Left ventricle myocardium inferior (tissue), 1 donor: ENCODE measurements around the gene UBAP2. TPM values are rescaled to one million over a fixed set of nuclear protein-coding genes. Genes with fewer than 3 reads are reported as not detected.

ENCODE experiments used
- DNase-seq: peaks from one replicate; pipeline ENCODE4 v3.0.0-alpha.2; 2020
- H3K27ac ChIP-seq: fragments of 200-600 bp; replicated peaks from 2 replicates; pipeline ENCODE4 v1.8.0; 2021
- H3K27me3 ChIP-seq: fragments of 200-600 bp; 2 replicates; pipeline ENCODE4 v1.8.0; 2021; ENCODE audit warnings: low read depth
- H3K36me3 ChIP-seq: fragments of 200-600 bp; 2 replicates; pipeline ENCODE4 v1.8.0; 2021
- H3K4me1 ChIP-seq: fragments of 200-600 bp; 2 replicates; pipeline ENCODE4 v1.8.0; 2021
- H3K4me3 ChIP-seq: fragments of 200-600 bp; 2 replicates; pipeline ENCODE4 v1.8.0; 2021; ENCODE audit warnings: mild to moderate bottlenecking, moderate library complexity
- H3K9me3 ChIP-seq: fragments of 200-600 bp; replicated peaks from 2 replicates; pipeline ENCODE4 v1.8.0; 2021
- CTCF ChIP-seq: fragments of 200-600 bp; IDR thresholded peaks from 2 replicates; pipeline ENCODE4 v1.8.0; 2021; ENCODE audit warnings: antibody characterized with exemption, mild to moderate bottlenecking, borderline replicate concordance
- intact Hi-C: fragments of 100-400 bp; cut with micrococcal nuclease; formaldehyde crosslinking; loops from one replicate; pipeline ENCODE4 v1.11.0; 2022
- long read RNA-seq: library from polyadenylated mRNA; unstranded; transcript quantifications from one replicate; pipeline ENCODE4 v2.0.0, GENCODE V29; 2021
- total RNA-seq: library from RNA; stranded (reverse); fragmentation: NEBNext Ultra II Directional; extraction: Animal tissue kit (Norgen Biotek cat#: 25700); gene quantifications from one replicate; pipeline ENCODE4 v1.2.1, GENCODE V29; 2021
- donor health status: DM: no; HTN: yes; CAD: no; lungs with severe emphysema.

Gene UBAP2
- 26.4 TPM for total RNA-seq
- long read RNA-seq, full-length matches to known transcripts, result 7 of 16 reads
- long read RNA-seq, partial matches to known transcripts, result 5 of 16 reads
- long read RNA-seq, other reads (novel, unspliced or antisense), result 4 of 16 reads

GRCh38 chr9:34048727-34049629 is at the start of gene UBAP2:
TSS of gene UBAP2 (minus strand) at chr9:34048887. CDS start at chr9:34017148, 31,739 bp downstream.
- intact Hi-C loops, result no loop called here
- no peaks in the 10 kb centered on the region for H3K27me3 ChIP-seq
- no peak for TF ChIP-seq CTCF
- H3K36me3 ChIP-seq, result no peaks in the 10 kb centered on the region
- H3K4me1 ChIP-seq, result peaks cover 38% of the 10 kb centered on the region
- H3K27ac ChIP-seq, result peak within 1 kb of the TSS; percentile 96
- no peaks in the 10 kb centered on the region for H3K9me3 ChIP-seq
- H3K4me3 ChIP-seq, result peak within 1 kb of the TSS; percentile 99
- DNase-seq, result peak; percentile 97

- Histone ChIP-seq H3K36me3 (peaks cover 97% of the 10 kb centered on the region), H3K27ac (no peak overlapping the region), H3K9me3 (no peaks in the 10 kb centered on the region), H3K4me3 (no peak overlapping the region), H3K27me3 (no peaks in the 10 kb centered on the region), H3K4me1 (peaks cover 19% of the 10 kb centered on the region)
- TF ChIP-seq CTCF, result no peak
- DNase-seq, result no peak
- intact Hi-C loops, result no loop called here
These were observed 49.6 kb upstream of the UBAP2 start for GRCh38 chr9:34098307-34098706.

GRCh38 chr9:34097865-34098264 is 49.2 kb upstream of the UBAP2 start:
- Histone ChIP-seq H3K9me3 (no peaks in the 10 kb centered on the region), H3K4me3 (no peak overlapping the region), H3K36me3 (peaks cover 97% of the 10 kb centered on the region), H3K4me1 (peaks cover 20% of the 10 kb centered on the region), H3K27ac (peak overlapping the region; percentile 70), H3K27me3 (no peaks in the 10 kb centered on the region)
- DNase-seq, result no peak
- no peak for TF ChIP-seq CTCF
- intact Hi-C loops, result no loop called here

- no peak for TF ChIP-seq CTCF
- DNase-seq, result no peak
- Histone ChIP-seq H3K36me3 (peaks cover 96% of the 10 kb centered on the region), H3K4me1 (peaks cover 20% of the 10 kb centered on the region), H3K27ac (peak overlapping the region; percentile 70), H3K9me3 (no peaks in the 10 kb centered on the region), H3K4me3 (no peak overlapping the region), H3K27me3 (no peaks in the 10 kb centered on the region)
- intact Hi-C loops, result no loop called here
These were observed 48.1 kb upstream of the UBAP2 start for GRCh38 chr9:34096751-34097150.

GRCh38 chr9:34093578-34093977 is 44.9 kb upstream of the UBAP2 start:
- TF ChIP-seq CTCF, result no peak
- H3K4me1 ChIP-seq, result peaks cover 20% of the 10 kb centered on the region
- DNase-seq, result no peak
- no peaks in the 10 kb centered on the region for H3K9me3 ChIP-seq
- H3K4me3 ChIP-seq, result no peak overlapping the region
- intact Hi-C loops, result no loop called here
- H3K36me3 ChIP-seq, result peaks cover 99% of the 10 kb centered on the region
- H3K27ac ChIP-seq, result peak overlapping the region; percentile 42
- no peaks in the 10 kb centered on the region for H3K27me3 ChIP-seq
